MCF 10A (cell line): ENCODE measurements around the gene ZFP64. TPM values are rescaled to one million over a fixed set of nuclear protein-coding genes. Genes with fewer than 3 reads are reported as not detected.

Source experiments
- BruUV-seq: library from RNA; stranded (reverse); fragments of 400-500 nt; replicated peaks from 2 replicates; lab custom pipeline; 2021; lab: Mats Ljungman, UMichigan
- CTCF ChIA-PET: fragments of 300-600 bp; sonication (Branson Sonifier 250); formaldehyde crosslinking; extraction: SDS; loops from one replicate; lab custom pipeline; 2021; ENCODE audit warnings: antibody characterized with exemption, inconsistent platforms; lab: Yijun Ruan, JAX
- POLR2A ChIA-PET: fragments of 300-600, 350-650 bp; sonication (Branson Sonifier 250); formaldehyde crosslinking; extraction: SDS; loops from one replicate; lab custom pipeline; 2020; ENCODE audit warnings: antibody characterized with exemption, inconsistent platforms; lab: Yijun Ruan, JAX
- DNase-seq: peaks from one replicate; pipeline ENCODE4 v3.0.0-alpha.2; 2018; ENCODE audit not compliant: unreplicated experiment
- H3K27ac Mint-ChIP-seq: one replicate; pipeline ENCODE4 v1.8.0; 2022; ENCODE audit warnings: mild to moderate bottlenecking, low read depth, mixed read lengths; ENCODE audit not compliant: unreplicated experiment
- H3K27me3 Mint-ChIP-seq: one replicate; pipeline ENCODE4 v1.8.0; 2022; ENCODE audit warnings: mixed read lengths; ENCODE audit not compliant: insufficient read depth, unreplicated experiment
- H3K36me3 Mint-ChIP-seq: one replicate; pipeline ENCODE4 v1.8.0; 2022; ENCODE audit warnings: mild to moderate bottlenecking, moderate library complexity, mixed read lengths; ENCODE audit not compliant: insufficient read depth, unreplicated experiment
- H3K4me1 Mint-ChIP-seq: one replicate; pipeline ENCODE4 v1.8.0; 2022; ENCODE audit warnings: mixed read lengths; ENCODE audit not compliant: insufficient read depth, unreplicated experiment
- H3K4me3 Mint-ChIP-seq: one replicate; pipeline ENCODE4 v1.8.0; 2022; ENCODE audit warnings: mild to moderate bottlenecking, moderate library complexity, mixed read lengths; ENCODE audit not compliant: unreplicated experiment
- H3K9me3 Mint-ChIP-seq: one replicate; pipeline ENCODE4 v1.8.0; 2022; ENCODE audit warnings: mixed read lengths; ENCODE audit not compliant: unreplicated experiment
- CTCF ChIP-seq: fragments of 200-600 bp; IDR thresholded peaks from one replicate; pipeline ENCODE4 v1.8.0; 2022; ENCODE audit warnings: antibody characterized with exemption, mild to moderate bottlenecking; ENCODE audit not compliant: unreplicated experiment
- intact Hi-C: fragments of 100-400 bp; cut with micrococcal nuclease; formaldehyde crosslinking; loops from 2 replicates; pipeline ENCODE4 v1.14.1; 2022
- total RNA-seq: library from RNA; stranded (reverse); gene quantifications from 2 replicates; pipeline ENCODE4 v1.2.3, GENCODE V29; 2022

ZFP64 gene
- total RNA-seq, 1 experiment from 2014 or later: 13.0 TPM

DNA sequence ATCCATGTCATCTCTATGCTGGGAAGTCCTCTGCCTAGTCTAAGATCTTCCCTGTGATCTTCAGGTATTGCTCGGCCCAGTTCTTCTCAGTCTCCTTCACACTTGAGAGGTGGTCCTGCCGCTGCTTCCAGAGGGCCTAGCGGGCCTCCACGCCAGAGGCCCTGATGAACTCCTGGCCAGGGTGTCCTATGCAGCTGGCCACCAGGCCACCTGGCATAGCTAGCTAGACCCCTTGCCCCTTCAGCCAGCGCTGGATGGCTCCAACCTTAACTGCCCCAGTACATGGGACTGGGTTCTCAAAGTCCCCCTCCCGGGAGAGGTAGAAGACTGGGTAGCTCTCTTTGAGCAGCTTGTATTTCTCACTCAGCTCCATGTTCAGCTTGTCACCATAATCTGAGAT is 81.1 kb downstream of the ZFP64 start:
- H3K4me1 Mint-ChIP-seq: no peaks in the 10 kb centered on the region
- intact Hi-C loops: no loop called here
- no peak for DNase-seq
- no TSS peak for BruUV-seq
- POLR2A ChIA-PET: no interaction called here
- no peaks in the 10 kb centered on the region for H3K27me3 Mint-ChIP-seq
- TF ChIP-seq CTCF: no peak
- H3K4me3 Mint-ChIP-seq: no peak overlapping the region
- H3K36me3 Mint-ChIP-seq: no peaks in the 10 kb centered on the region
- CTCF ChIA-PET: interaction anchor here (0.9 kb wide), 1 partner anchor 18 kb away, joined by 3 read pairs; no protein-coding TSS in a partner anchor
- no peak overlapping the region for H3K27ac Mint-ChIP-seq
- H3K9me3 Mint-ChIP-seq: no peaks in the 10 kb centered on the region

DNA sequence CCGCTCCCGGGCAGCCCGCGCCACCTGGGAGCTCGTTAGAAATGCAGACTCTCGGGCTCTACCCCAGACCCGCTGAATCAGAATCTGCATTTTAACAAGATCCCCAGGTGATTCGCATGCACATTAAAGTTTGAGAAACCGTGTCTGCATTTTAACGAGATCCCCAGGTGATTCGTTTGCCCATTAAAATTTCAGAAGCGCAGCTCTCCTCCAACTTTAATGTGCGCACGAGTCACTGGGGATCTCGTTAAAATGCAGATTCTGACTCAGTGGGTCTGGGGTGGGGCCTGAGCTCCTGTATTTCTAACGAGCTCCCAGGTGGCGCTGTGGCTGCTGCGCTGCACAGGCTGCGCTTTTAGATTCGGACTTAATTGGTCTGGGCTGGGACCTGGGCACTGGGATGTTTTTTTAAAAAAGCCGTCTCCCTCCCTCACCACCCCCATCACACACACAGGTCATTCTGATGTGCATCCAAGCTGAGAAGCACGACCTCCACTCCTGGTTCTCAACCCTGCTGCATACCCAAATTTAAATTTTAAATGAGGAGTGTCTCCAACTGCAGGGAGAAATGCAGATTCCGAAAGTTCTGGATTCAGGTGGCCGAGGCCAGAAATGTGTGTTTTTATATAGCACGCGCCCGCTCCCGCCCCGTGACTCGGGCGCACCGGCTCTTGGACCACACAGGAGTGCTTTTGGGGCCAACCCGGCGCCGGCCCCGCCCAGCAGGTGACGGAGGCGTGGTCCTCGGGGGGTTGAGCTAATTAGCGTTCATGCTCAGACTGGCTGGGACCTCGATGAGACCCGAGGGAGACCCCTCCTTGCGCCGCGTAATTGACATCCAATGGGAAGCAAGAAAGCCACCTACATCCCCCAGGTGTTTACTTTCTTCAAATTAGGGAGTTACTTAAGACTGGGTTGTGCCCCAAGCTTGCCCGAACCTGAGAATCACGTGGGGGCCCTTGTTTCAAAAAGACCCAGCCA is 85.8 kb downstream of the ZFP64 start:
- no TSS peak for BruUV-seq
- Mint-ChIP-seq H3K27ac (no peak overlapping the region), H3K27me3 (no peaks in the 10 kb centered on the region), H3K9me3 (no peaks in the 10 kb centered on the region), H3K4me3 (peak overlapping the region; percentile 66), H3K4me1 (no peaks in the 10 kb centered on the region), H3K36me3 (no peaks in the 10 kb centered on the region)
- peak; percentile 51 for DNase-seq
- ChIA-PET CTCF (interaction anchor here (0.6 to 2.5 kb wide), 4 partner anchors 9 to 23 kb away, joined by 3 to 12 read pairs (median 4); no protein-coding TSS in a partner anchor), POLR2A (no interaction called here)
- TF ChIP-seq CTCF: peak; percentile 20
- intact Hi-C loops: no loop called here

GRCh38 chr20:52104546-52105441 is 86.8 kb downstream of the ZFP64 start:
- peak; percentile 39 for DNase-seq
- intact Hi-C loops: no loop called here
- peak overlapping the region; percentile 66 for H3K4me3 Mint-ChIP-seq
- H3K27ac Mint-ChIP-seq: no peak overlapping the region
- no TSS peak for BruUV-seq
- no peaks in the 10 kb centered on the region for H3K9me3 Mint-ChIP-seq
- TF ChIP-seq CTCF: no peak
- no peaks in the 10 kb centered on the region for H3K36me3 Mint-ChIP-seq
- no peaks in the 10 kb centered on the region for H3K27me3 Mint-ChIP-seq
- CTCF ChIA-PET: interaction anchor here (0.6 to 2.5 kb wide), 4 partner anchors 9 to 719 kb away, joined by 3 to 12 read pairs (median 4); no protein-coding TSS in a partner anchor
- H3K4me1 Mint-ChIP-seq: no peaks in the 10 kb centered on the region
- POLR2A ChIA-PET: no interaction called here
